HCT116 (cell line): Measurements from ENCODE around the gene LRRC66. TPM values are rescaled to one million over a fixed set of nuclear protein-coding genes. Genes with fewer than 3 reads are reported as not detected.

Experiments used
- ATAC-seq: fragments of 200-7000 bp; cut with Tn5 transposase; 2 replicates; pipeline ENCODE4 v1.9.1; 2020; ENCODE audit warnings: mild to moderate bottlenecking, moderate library complexity
- BruUV-seq: library from RNA; stranded (reverse); fragments of 400-500 nt; replicated peaks from 2 replicates; lab custom pipeline; 2021; lab: Mats Ljungman, UMichigan
- CTCF ChIA-PET: fragments of 300-600 bp; sonication (Branson Sonifier 250); formaldehyde crosslinking; loops from one replicate; lab custom pipeline; 2021; ENCODE audit warnings: antibody characterized with exemption; lab: Charles Lee
- POLR2A ChIA-PET: fragments of 300-600, 350-600 bp; sonication (Branson Sonifier 250); formaldehyde crosslinking; loops from one replicate; lab custom pipeline; 2021; ENCODE audit warnings: antibody characterized with exemption; lab: Charles Lee
- RAD21 ChIA-PET, 2 experiments: fragments of 300-600 bp; sonication (Branson Sonifier 250); formaldehyde crosslinking; loops; one replicate each; lab custom pipeline; 2023; ENCODE audit warnings: low total read pairs in 2 of 2; ENCODE audit not compliant: uncharacterized antibody in 2 of 2, unreplicated experiment in 2 of 2, low non-redundant PET in 1 of 2; lab: Charles Lee
- DNase-seq: peaks from one replicate; pipeline ENCODE4 v3.0.0-alpha.2; 2010; ENCODE audit warnings: low read depth, low spot score
- H2AFZ ChIP-seq: fragments of 200-600 bp; shearing (Covaris generic), sonication (generic); 2 replicates; pipeline ENCODE4 v1.6.1; 2017; ENCODE audit warnings: low read depth, mixed run types, mixed read lengths, antibody characterized with exemption, low read length; ENCODE audit not compliant: poor library complexity, severe bottlenecking
- H3K27ac ChIP-seq: 2 replicates; pipeline ENCODE4 v1.5.1; 2012; ENCODE audit warnings: low read depth, low read length
- H3K27me3 ChIP-seq: fragments of 200-600 bp; sonication (generic); 2 replicates; pipeline ENCODE4 v1.6.1; 2016; ENCODE audit warnings: mixed run types, low read length, mixed read lengths; ENCODE audit not compliant: insufficient read depth
- H3K36me3 ChIP-seq, 2 experiments: fragments of 200-500 bp in 1 of 2; fragments of 200-600 bp in 1 of 2; sonication (Bioruptor generic) in 1 of 2; sonication (generic) in 1 of 2; 2 replicates each; pipeline versions ENCODE4 v1.5.1 to v1.6.1; 2014 to 2016; ENCODE audit warnings: low read length in 2 of 2, inconsistent platforms in 1 of 2, mixed read lengths in 1 of 2, mixed run types in 1 of 2; ENCODE audit not compliant: insufficient read depth in 2 of 2, control insufficient read depth in 1 of 2
- H3K4me1 ChIP-seq, 2 experiments: fragments of 200-600 bp in 1 of 2; sonication (generic) in 1 of 2; 2 replicates each; pipeline versions ENCODE4 v1.5.1 to v1.6.1; 2012 to 2017; ENCODE audit warnings: low read length in 2 of 2, inconsistent platforms in 1 of 2, mild to moderate bottlenecking in 1 of 2, mixed read lengths in 1 of 2, mixed run types in 1 of 2, moderate library complexity in 1 of 2; ENCODE audit not compliant: insufficient read depth in 2 of 2, control insufficient read depth in 1 of 2
- H3K4me2 ChIP-seq: fragments of 200-600 bp; sonication (generic); 2 replicates; pipeline ENCODE4 v1.6.1; 2017; ENCODE audit warnings: mixed run types, low read length, mixed read lengths
- H3K4me3 ChIP-seq, 2 experiments: fragments of 200-600 bp in 1 of 2; sonication (generic) in 1 of 2; replicated peaks in 1 of 2; 2 replicates each; pipeline ENCODE4 v1.5.1; 2011 to 2016; ENCODE audit warnings: low read length in 2 of 2, control low read depth in 1 of 2, low read depth in 1 of 2, mild to moderate bottlenecking in 1 of 2, mixed read lengths in 1 of 2, mixed run types in 1 of 2
- H3K79me2 ChIP-seq: fragments of 200-600 bp; sonication (generic); 2 replicates; pipeline ENCODE4 v1.6.1; 2017; ENCODE audit warnings: mild to moderate bottlenecking, mixed run types, low read length, moderate library complexity, mixed read lengths; ENCODE audit not compliant: insufficient read depth
- H3K9ac ChIP-seq: fragments of 200-600 bp; sonication (generic); 2 replicates; pipeline ENCODE4 v1.6.1; 2016; ENCODE audit warnings: low read length, mixed read lengths
- H3K9me2 ChIP-seq: fragments of 200-600 bp; sonication (generic), shearing (Covaris generic); 2 replicates; pipeline ENCODE4 v1.6.1; 2017; ENCODE audit warnings: mixed run types, mild to moderate bottlenecking, moderate library complexity; ENCODE audit not compliant: insufficient read depth
- H3K9me3 ChIP-seq, 2 experiments: fragments of 200-500 bp in 1 of 2; fragments of 200-600 bp in 1 of 2; sonication (Bioruptor generic) in 1 of 2; sonication (generic) in 1 of 2; 2 replicates each; pipeline ENCODE4 v1.6.1; 2014 to 2017; ENCODE audit warnings: low read length in 2 of 2, mixed read lengths in 2 of 2, inconsistent platforms in 1 of 2, low read depth in 1 of 2, mild to moderate bottlenecking in 1 of 2, mixed run types in 1 of 2, moderate library complexity in 1 of 2; ENCODE audit not compliant: control insufficient read depth in 1 of 2, insufficient read depth in 1 of 2
- H4K20me1 ChIP-seq: fragments of 200-600 bp; sonication (generic), shearing (Covaris generic); 2 replicates; pipeline ENCODE4 v1.6.1; 2017; ENCODE audit warnings: mixed run types, mild to moderate bottlenecking, moderate library complexity; ENCODE audit not compliant: insufficient read depth
- ATF3 ChIP-seq: IDR thresholded peaks from 2 replicates; pipeline ENCODE4 v1.6.1; 2012
- CBX3 ChIP-seq: IDR thresholded peaks from 2 replicates; pipeline ENCODE4 v1.6.1; 2012; ENCODE audit warnings: low read depth
- CTCF ChIP-seq, 3 experiments: fragments of 200-600 bp in 1 of 3; sonication (generic) in 1 of 3; IDR thresholded peaks in 2 of 3; conservative IDR thresholded peaks in 1 of 3; 2 replicates each; pipeline ENCODE4 v1.5.1; 2012 to 2017; ENCODE audit warnings: low read depth in 2 of 3, low read length in 2 of 3, antibody characterized with exemption in 1 of 3, borderline replicate concordance in 1 of 3, control low read depth in 1 of 3, mild to moderate bottlenecking in 1 of 3, mixed read lengths in 1 of 3, mixed run types in 1 of 3, moderate library complexity in 1 of 3; ENCODE audit not compliant: insufficient read depth in 1 of 3
- ELF1 ChIP-seq: IDR thresholded peaks from 2 replicates; pipeline ENCODE4 v1.6.1; 2012; ENCODE audit warnings: low read depth, borderline replicate concordance
- MAX ChIP-seq: IDR thresholded peaks from 2 replicates; pipeline ENCODE4 v1.6.1; 2012
- RAD21 ChIP-seq: IDR thresholded peaks from 2 replicates; pipeline ENCODE4 v1.6.1; 2012; ENCODE audit warnings: low read depth, mild to moderate bottlenecking
- TCF7L2 ChIP-seq: IDR thresholded peaks from 2 replicates; pipeline ENCODE4 v1.7.0; 2011; ENCODE audit warnings: borderline replicate concordance, inconsistent platforms; ENCODE audit not compliant: insufficient read depth, insufficient read length; ENCODE audit errors: extremely low read depth
- ZBTB33 ChIP-seq: IDR thresholded peaks from 2 replicates; pipeline ENCODE4 v1.6.1; 2011; ENCODE audit warnings: mild to moderate bottlenecking, low read length, moderate library complexity; ENCODE audit not compliant: insufficient replicate concordance; ENCODE audit errors: extremely low read depth
- intact Hi-C: fragments of 100-400 bp; cut with micrococcal nuclease; formaldehyde crosslinking; loops from 2 replicates; pipeline ENCODE4 v1.10.0; 2022
- total RNA-seq: library from RNA; stranded (reverse); gene quantifications from one replicate; pipeline ENCODE4 v1.2.1, GENCODE V29; 2021; ENCODE audit not compliant: unreplicated experiment

The LRRC66 gene
- total RNA-seq, 1 experiment from 2014 or later, result 0.12 TPM

GRCh38 chr4:52004414-52004813, 15.7 kb downstream of the LRRC66 start:
- ChIA-PET RAD21 (no interaction called here), POLR2A (no interaction called here), CTCF (no interaction called here)
- no peaks in the 10 kb centered on the region for H3K79me2 ChIP-seq
- H3K4me2 ChIP-seq, result no peak overlapping the region
- no peak for TF ChIP-seq CTCF (IDR thresholded peaks at IDR 0.05 in 2 of 3, conservative IDR thresholded peaks at IDR 0.05 in 1 of 3; ENCODE audit: borderline replicate concordance in 1 of 3, insufficient read depth in 1 of 3, low read depth in 2 of 3, low read length in 2 of 3)
- no peak for TF ChIP-seq RAD21
- no peak for TF ChIP-seq MAX
- TF ChIP-seq ATF3, result no peak
- no peak for TF ChIP-seq ZBTB33
- TF ChIP-seq TCF7L2, result no peak
- no peak for TF ChIP-seq ELF1
- no peak for TF ChIP-seq CBX3
- H4K20me1 ChIP-seq, result no peaks in the 10 kb centered on the region
- H3K36me3 ChIP-seq, result no peaks in the 10 kb centered on the region
- H3K27ac ChIP-seq, result no peak overlapping the region
- H3K9ac ChIP-seq, result no peak overlapping the region
- H3K4me3 ChIP-seq, result no peak overlapping the region
- no peak overlapping the region for H2AFZ ChIP-seq
- H3K27me3 ChIP-seq, result no peaks in the 10 kb centered on the region
- intact Hi-C loops, result no loop called here
- no peaks in the 10 kb centered on the region for H3K9me3 ChIP-seq
- BruUV-seq, result no TSS peak
- no peaks in the 10 kb centered on the region for H3K9me2 ChIP-seq
- no peak for DNase-seq
- no peak for ATAC-seq
- H3K4me1 ChIP-seq, result no peaks in the 10 kb centered on the region
